ENCODE measurements around the gene FBXL5. TPM values are rescaled to one million over a fixed set of nuclear protein-coding genes. Genes with fewer than 3 reads are reported as not detected.

FBXL5 gene
- total and polyA plus RNA-seq, 11 donors = 32.7 to 112 (median 81.5) TPM

GRCh38 chr4:15612136-15612535 is 43.0 kb downstream of the FBXL5 start:
- 93 to 97% (median 95%) methylated on average over 2 of the region's 2 CpGs for WGBS, 4 donors
- intact Hi-C loops (cut with DNase I) = no loop called here
- no peak overlapping the region for H3K27ac ChIP-seq
- peaks cover 0 to 40% (median 26%) of the 10 kb centered on the region in 9 donors for H3K36me3 ChIP-seq
- TF ChIP-seq, protein P1, sequence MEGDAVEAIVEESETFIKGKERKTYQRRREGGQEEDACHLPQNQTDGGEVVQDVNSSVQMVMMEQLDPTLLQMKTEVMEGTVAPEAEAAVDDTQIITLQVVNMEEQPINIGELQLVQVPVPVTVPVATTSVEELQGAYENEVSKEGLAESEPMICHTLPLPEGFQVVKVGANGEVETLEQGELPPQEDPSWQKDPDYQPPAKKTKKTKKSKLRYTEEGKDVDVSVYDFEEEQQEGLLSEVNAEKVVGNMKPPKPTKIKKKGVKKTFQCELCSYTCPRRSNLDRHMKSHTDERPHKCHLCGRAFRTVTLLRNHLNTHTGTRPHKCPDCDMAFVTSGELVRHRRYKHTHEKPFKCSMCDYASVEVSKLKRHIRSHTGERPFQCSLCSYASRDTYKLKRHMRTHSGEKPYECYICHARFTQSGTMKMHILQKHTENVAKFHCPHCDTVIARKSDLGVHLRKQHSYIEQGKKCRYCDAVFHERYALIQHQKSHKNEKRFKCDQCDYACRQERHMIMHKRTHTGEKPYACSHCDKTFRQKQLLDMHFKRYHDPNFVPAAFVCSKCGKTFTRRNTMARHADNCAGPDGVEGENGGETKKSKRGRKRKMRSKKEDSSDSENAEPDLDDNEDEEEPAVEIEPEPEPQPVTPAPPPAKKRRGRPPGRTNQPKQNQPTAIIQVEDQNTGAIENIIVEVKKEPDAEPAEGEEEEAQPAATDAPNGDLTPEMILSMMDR (IDR thresholded peaks at IDR 0.05) = no peak
- no peak for TF ChIP-seq POLR2A (IDR thresholded peaks at IDR 0.05)
- ATAC-seq (no peak), DNase-seq (no peak)
- peaks cover 0 to 6% (median 0%) of the 10 kb centered on the region in 12 donors for H3K4me1 ChIP-seq
- H3K4me3 ChIP-seq = no peak overlapping the region
- peaks cover 0 to 12% (median 0%) of the 10 kb centered on the region in 12 donors for H3K9me3 ChIP-seq
- H3K27me3 ChIP-seq = no peaks in the 10 kb centered on the region

GRCh38 chr4:15610855-15611254 is 44.3 kb downstream of the FBXL5 start:
- TF ChIP-seq POLR2A (IDR thresholded peaks at IDR 0.05) = no peak
- TF ChIP-seq, protein P1 (IDR thresholded peaks at IDR 0.05) = no peak
- Histone ChIP-seq H3K4me1 (peaks cover 0 to 6% (median 0%) of the 10 kb centered on the region in 12 donors), H3K9me3 (peaks cover 0 to 12% (median 0%) of the 10 kb centered on the region in 12 donors), H3K27ac (no peak overlapping the region), H3K27me3 (no peaks in the 10 kb centered on the region), H3K4me3 (no peak overlapping the region), H3K36me3 (peaks cover 0 to 40% (median 26%) of the 10 kb centered on the region in 9 donors)
- no peak for ATAC-seq
- DNase-seq = no peak
- WGBS, 4 donors = 86 to 92% (median 89%) methylated on average over 2 of the region's 2 CpGs
- intact Hi-C loops (cut with DNase I) = no loop called here

DNA sequence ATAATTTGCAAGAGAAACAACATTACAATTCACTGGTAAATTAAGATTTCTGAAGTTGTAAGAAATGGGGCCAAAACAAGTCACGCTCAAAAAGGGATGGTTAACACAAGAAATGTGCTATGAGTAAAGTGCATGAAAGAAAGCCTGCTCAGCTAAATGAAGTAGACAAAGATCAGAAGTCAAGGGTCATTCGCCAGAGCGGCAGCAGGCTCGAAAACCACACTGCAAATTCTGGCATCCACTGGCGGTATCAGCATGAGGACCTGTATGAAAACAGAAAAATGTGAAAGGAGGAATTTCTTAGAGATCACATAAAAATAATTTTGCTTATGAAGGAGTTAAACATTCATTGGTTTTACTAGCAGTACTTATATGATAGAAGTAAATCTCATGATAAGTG is 49.6 kb downstream of the FBXL5 start:
- intact Hi-C loops (cut with DNase I) = no loop called here
- Histone ChIP-seq H3K4me1 (peaks cover 0 to 6% (median 0%) of the 10 kb centered on the region in 12 donors), H3K9me3 (peaks cover 0 to 12% (median 0%) of the 10 kb centered on the region in 12 donors), H3K36me3 (peaks cover 0 to 69% (median 53%) of the 10 kb centered on the region in 9 donors), H3K27me3 (no peaks in the 10 kb centered on the region), H3K27ac (no peak overlapping the region), H3K4me3 (no peak overlapping the region)
- 90 to 97% (median 95%) methylated on average over 5 of the region's 5 CpGs for WGBS, 4 donors
- ATAC-seq (no peak), DNase-seq (no peak)
- TF ChIP-seq POLR2A (IDR thresholded peaks at IDR 0.05) = no peak
- TF ChIP-seq, protein P1 (IDR thresholded peaks at IDR 0.05) = no peak

DNA sequence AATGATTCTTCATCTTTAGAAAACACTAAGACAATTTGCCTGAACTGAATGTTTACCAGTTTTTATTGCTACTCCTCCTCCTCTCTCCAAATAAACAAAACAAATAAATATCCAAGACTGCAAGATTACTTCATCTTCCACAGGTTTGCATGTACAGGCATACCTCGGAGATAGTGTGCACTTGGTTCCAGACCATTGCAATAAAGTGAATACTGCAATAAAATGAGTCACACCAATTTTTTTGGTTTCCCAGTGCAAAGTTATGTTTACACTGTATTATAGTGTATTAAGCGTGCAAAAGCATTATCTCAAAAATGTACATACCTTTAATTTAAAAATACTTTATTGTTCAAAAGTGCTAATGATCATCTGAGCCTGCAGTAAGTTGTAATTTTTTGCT is 53.3 kb downstream of the FBXL5 start:
- peaks cover 0 to 12% (median 0%) of the 10 kb centered on the region in 12 donors for H3K9me3 ChIP-seq
- DNase-seq = no peak
- 97 to 99% (median 98%) methylated on average over 2 of the region's 2 CpGs for WGBS, 4 donors
- TF ChIP-seq, protein P1 (IDR thresholded peaks at IDR 0.05) = no peak
- no peak for TF ChIP-seq POLR2A (IDR thresholded peaks at IDR 0.05)
- H3K4me1 ChIP-seq = peaks cover 0 to 8% (median 0%) of the 10 kb centered on the region in 12 donors
- H3K27ac ChIP-seq = no peak overlapping the region
- no peak overlapping the region for H3K4me3 ChIP-seq
- H3K36me3 ChIP-seq = peaks cover 0 to 89% (median 69%) of the 10 kb centered on the region in 9 donors
- intact Hi-C loops (cut with DNase I) = no loop called here
- no peak for ATAC-seq
- no peaks in the 10 kb centered on the region for H3K27me3 ChIP-seq
